Mesothelial cell of epicardium (in vitro differentiated cells): ENCODE data around the gene ATXN1. TPM values are rescaled to one million over a fixed set of nuclear protein-coding genes. Genes with fewer than 3 reads are reported as not detected.

Experiments
- DNase-seq, 2 experiments: peaks; one replicate each; pipeline ENCODE4 v3.0.0; 2021; ENCODE audit warnings: low spot score in 2 of 2; ENCODE audit not compliant: unreplicated experiment in 2 of 2
- H3K27ac Mint-ChIP-seq: 2 replicates; pipeline ENCODE4 v1.8.0; 2021; ENCODE audit warnings: mixed read lengths
- H3K27me3 Mint-ChIP-seq: 2 replicates; pipeline ENCODE4 v1.8.0; 2021; ENCODE audit warnings: low read depth, mixed read lengths
- H3K36me3 Mint-ChIP-seq: 2 replicates; pipeline ENCODE4 v1.8.0; 2021; ENCODE audit warnings: mixed read lengths
- H3K4me1 Mint-ChIP-seq: 2 replicates; pipeline ENCODE4 v1.8.0; 2021; ENCODE audit warnings: mixed read lengths
- H3K4me3 Mint-ChIP-seq: 2 replicates; pipeline ENCODE4 v1.8.0; 2021; ENCODE audit warnings: mild to moderate bottlenecking, moderate library complexity, mixed read lengths
- H3K9me3 Mint-ChIP-seq: 2 replicates; pipeline ENCODE4 v1.8.0; 2021; ENCODE audit warnings: mixed read lengths
- total RNA-seq: library from RNA; stranded (reverse); gene quantifications from 3 replicates; pipeline ENCODE4 v1.2.1, GENCODE V29; 2021
- TF ChIP-seq, protein P1 (sequence below): fragments of 200-600 bp; sonication (generic); IDR thresholded peaks from one replicate; pipeline ENCODE4 v1.5.0; 2021; ENCODE audit warnings: antibody characterized with exemption; ENCODE audit not compliant: unreplicated experiment

Gene ATXN1
- total RNA-seq, 1 donor from 2014 or later = 59.5 TPM

DNA sequence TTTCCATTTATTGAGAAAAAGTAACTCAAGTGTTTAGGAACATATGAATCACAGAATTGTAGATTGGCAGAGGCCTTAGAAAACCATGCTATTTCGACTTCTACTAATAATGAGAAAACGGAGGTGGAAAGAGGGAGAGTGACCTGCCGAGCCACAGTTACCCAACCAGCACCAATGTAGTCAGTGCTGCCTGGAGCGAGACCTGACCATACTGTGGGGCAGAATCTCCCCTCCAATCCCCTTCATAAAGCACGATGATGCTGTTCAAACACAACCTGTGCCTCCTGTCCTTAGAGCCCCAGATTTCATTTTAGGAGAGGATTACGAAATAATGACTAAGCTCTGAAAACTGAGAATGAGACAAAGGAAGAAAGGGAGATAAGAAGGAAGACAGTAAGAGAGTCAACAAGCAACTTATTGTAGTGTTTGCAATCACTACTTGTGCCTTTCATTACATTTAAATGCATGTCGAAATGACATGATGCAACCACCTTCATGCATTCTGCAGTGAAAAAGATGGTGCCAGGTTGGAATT lies 70.6 kb downstream of the ATXN1 start:
- H3K27me3 Mint-ChIP-seq = no peaks in the 10 kb centered on the region
- TF ChIP-seq, protein P1, sequence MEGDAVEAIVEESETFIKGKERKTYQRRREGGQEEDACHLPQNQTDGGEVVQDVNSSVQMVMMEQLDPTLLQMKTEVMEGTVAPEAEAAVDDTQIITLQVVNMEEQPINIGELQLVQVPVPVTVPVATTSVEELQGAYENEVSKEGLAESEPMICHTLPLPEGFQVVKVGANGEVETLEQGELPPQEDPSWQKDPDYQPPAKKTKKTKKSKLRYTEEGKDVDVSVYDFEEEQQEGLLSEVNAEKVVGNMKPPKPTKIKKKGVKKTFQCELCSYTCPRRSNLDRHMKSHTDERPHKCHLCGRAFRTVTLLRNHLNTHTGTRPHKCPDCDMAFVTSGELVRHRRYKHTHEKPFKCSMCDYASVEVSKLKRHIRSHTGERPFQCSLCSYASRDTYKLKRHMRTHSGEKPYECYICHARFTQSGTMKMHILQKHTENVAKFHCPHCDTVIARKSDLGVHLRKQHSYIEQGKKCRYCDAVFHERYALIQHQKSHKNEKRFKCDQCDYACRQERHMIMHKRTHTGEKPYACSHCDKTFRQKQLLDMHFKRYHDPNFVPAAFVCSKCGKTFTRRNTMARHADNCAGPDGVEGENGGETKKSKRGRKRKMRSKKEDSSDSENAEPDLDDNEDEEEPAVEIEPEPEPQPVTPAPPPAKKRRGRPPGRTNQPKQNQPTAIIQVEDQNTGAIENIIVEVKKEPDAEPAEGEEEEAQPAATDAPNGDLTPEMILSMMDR = no peak
- no peak overlapping the region for H3K4me3 Mint-ChIP-seq
- H3K27ac Mint-ChIP-seq = no peak overlapping the region
- H3K4me1 Mint-ChIP-seq = no peaks in the 10 kb centered on the region
- H3K36me3 Mint-ChIP-seq = peaks cover 4% of the 10 kb centered on the region
- no peak for DNase-seq
- H3K9me3 Mint-ChIP-seq = no peaks in the 10 kb centered on the region

DNA sequence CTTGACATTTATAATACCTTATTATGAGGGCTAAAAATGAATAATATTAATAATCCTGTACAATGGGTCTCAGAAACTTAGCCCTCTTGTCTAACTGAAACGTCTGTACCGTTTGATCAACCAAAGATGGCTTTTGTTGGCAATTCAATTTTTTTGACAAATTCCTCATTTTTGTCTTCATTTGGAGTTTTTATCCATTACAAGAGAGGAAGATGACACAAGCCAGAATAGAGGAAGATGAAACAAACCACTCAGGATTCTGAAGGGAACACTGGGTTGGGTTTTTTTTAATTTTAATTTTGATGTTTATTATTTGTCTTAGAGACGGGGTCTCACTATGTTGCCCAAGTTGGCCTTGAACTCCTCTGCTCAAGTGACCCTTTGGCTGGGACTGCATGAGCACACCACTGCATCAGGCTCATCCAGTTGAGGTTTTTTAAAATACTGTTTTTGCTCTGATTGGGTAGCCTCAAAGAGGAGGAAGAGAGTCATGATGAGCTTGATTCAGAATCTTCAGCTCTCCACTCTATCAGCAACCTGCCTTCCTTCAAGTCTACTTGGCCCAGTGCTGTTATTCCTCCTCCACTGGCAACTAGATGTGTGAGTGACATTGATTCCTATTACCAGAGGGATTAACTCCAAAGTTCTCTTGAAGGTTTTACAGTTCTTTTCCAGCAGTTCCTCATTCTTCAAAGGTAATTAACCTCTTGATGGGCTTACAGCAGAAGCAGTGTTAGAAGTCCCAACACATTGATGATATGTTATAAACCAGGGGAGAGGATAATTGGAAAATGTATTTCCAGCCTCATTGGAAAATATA lies 71.3 kb downstream of the ATXN1 start:
- DNase-seq = no peak
- no peaks in the 10 kb centered on the region for H3K4me1 Mint-ChIP-seq
- no peak overlapping the region for H3K27ac Mint-ChIP-seq
- TF ChIP-seq, protein P1 = no peak
- peaks cover 4% of the 10 kb centered on the region for H3K36me3 Mint-ChIP-seq
- H3K4me3 Mint-ChIP-seq = no peak overlapping the region
- no peaks in the 10 kb centered on the region for H3K27me3 Mint-ChIP-seq
- H3K9me3 Mint-ChIP-seq = no peaks in the 10 kb centered on the region

DNA sequence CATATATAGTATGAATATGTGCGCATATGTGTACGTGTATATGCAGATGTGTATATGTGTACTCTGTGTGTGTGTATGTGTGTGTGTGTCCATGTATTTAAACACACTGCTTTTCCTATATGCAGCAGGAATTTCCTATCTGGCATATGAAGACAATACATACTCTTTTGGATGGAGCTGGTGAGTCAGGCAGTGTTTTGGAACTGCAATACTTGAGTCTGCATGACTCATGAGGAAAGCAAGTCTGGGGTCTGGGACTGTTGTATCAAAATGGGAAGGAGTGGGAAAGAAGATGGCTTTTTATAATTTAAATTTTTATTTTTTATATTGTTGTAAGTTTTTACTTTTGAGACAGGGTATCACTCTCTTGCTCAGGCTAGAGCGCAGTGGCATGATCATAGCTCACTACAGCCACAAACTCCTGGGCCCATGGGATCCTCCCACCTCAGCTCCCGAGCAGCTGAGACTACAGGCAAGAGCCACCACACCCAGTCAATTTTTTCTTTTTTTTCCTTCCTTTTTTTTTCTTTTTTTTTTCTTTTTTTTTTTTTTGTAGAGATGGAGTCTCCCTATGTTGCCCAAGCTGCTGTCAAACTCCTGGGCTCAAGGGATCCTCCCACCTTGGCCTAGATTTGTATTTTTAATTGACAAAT lies 72.2 kb downstream of the ATXN1 start:
- no peak for DNase-seq

DNA sequence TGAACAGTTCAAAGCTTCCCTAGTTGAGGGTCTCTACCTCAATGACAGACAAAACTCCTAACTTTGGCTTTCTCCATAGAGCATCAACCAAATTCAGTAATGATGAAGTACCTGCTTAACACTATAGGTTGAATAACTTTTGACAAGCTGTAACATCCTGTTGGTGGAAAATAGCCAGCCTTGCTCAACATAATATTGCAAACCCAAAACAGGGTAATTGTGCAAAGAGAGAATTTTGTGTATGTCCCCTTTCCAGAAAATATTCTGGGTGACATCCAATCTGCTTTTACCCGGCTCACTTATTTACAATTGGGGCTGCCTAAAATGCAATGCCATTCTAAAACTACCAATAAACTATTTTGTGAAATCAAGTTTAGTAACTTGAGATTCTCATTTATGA lies 72.8 kb downstream of the ATXN1 start:
- TF ChIP-seq, protein P1 = no peak
- no peaks in the 10 kb centered on the region for H3K4me1 Mint-ChIP-seq
- H3K4me3 Mint-ChIP-seq = no peak overlapping the region
- H3K27ac Mint-ChIP-seq = no peak overlapping the region
- DNase-seq = no peak
- H3K36me3 Mint-ChIP-seq = peaks cover 1% of the 10 kb centered on the region
- no peaks in the 10 kb centered on the region for H3K27me3 Mint-ChIP-seq
- H3K9me3 Mint-ChIP-seq = no peaks in the 10 kb centered on the region

More for the DNA sequence above, 72.2 kb downstream of the ATXN1 start:
- Mint-ChIP-seq H3K27ac (no peak overlapping the region), H3K4me3 (no peak overlapping the region), H3K36me3 (peaks cover 4% of the 10 kb centered on the region), H3K27me3 (no peaks in the 10 kb centered on the region), H3K4me1 (no peaks in the 10 kb centered on the region), H3K9me3 (no peaks in the 10 kb centered on the region)
- TF ChIP-seq, protein P1 = no peak

DNA sequence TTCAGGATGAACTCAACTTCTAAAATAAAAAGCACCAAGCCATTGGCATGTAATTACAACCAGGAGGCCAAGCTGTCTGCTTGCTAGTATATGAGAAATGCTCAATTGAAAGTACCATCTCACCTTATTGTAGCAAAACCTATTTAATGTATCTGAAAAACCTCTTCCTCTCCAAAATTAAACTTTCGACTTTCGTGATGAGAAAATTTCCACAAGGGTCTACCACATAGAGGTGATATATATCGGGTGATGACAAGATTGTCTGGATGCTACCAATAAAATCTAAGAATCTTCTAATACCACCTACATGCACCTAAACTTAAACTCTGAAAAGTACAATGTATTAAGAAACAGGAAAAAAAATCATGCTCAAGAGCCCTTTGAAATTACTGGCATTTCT lies 74.2 kb downstream of the ATXN1 start:
- TF ChIP-seq, protein P1 = no peak
- Mint-ChIP-seq H3K36me3 (peaks cover 1% of the 10 kb centered on the region), H3K4me1 (no peaks in the 10 kb centered on the region), H3K9me3 (no peaks in the 10 kb centered on the region), H3K27me3 (no peaks in the 10 kb centered on the region), H3K4me3 (no peak overlapping the region), H3K27ac (no peak overlapping the region)
- no peak for DNase-seq
